ENCODE results near the gene ERP27. TPM values are rescaled to one million over a fixed set of nuclear protein-coding genes. Genes with fewer than 3 reads are reported as not detected.

ERP27 gene
- total RNA-seq, 1 experiment from 2014 or later, result 0.98 TPM

DNA sequence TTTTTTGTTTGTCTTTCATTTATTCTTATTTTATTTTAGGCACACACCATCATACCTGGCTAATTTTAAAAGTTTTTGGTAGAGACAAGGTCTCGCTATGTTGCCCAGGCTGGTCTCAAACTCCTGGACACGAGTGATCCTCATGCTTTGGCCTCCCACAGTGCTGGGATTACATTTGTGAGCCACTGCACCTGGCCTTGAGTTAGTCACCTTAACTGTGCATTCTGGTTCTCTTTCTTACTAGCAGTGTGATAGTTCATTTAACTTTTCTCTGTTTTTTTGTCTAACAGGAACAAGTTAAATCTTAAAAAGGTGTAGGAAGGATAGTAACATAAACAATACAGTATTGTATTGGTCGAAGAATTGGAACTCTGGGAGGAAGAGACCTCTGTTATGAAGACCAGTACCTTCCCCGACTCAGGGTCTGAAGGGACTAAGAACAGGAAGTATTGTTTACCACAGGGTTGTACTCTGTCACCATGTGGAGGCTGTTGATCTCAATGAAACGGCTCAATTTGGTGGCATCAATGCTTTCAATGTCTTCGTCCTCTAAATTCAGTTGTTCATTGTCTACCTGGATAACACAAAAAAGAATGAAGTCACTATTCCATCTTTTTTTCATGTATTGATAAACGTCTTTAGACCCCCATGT, 17.7 kb downstream of the ERP27 start:
- TF ChIP-seq CTCF (IDR thresholded peaks at IDR 0.05; ENCODE audit: insufficient read depth in 1 of 2, low read depth in 1 of 2, low read length in 1 of 2, severe bottlenecking in 1 of 2, unreplicated experiment in 1 of 2), result no peak
- BruUV-seq (replicated peaks), result no TSS peak
- H3K9me3 ChIP-seq, result no peaks in the 10 kb centered on the region
- ChIA-PET POLR2A (no interaction called here), CTCF (no interaction called here)
- Mint-ChIP-seq H3K4me1 (ENCODE audit: low read depth, unreplicated experiment) (no peaks in the 10 kb centered on the region), H3K27ac (ENCODE audit: unreplicated experiment) (no peak overlapping the region), H3K27me3 (ENCODE audit: insufficient read depth, unreplicated experiment) (no peaks in the 10 kb centered on the region), H3K36me3 (ENCODE audit: insufficient read depth, unreplicated experiment) (no peaks in the 10 kb centered on the region), H3K9me3 (ENCODE audit: unreplicated experiment) (no peaks in the 10 kb centered on the region), H3K4me3 (ENCODE audit: unreplicated experiment) (no peak overlapping the region)
- DNase-seq, result no peak
- H3K4me1 ChIP-seq, result no peaks in the 10 kb centered on the region
- no peak overlapping the region for H3K4me3 ChIP-seq (ENCODE audit: low read depth, low read length)
- H3K27me3 ChIP-seq (replicated peaks; ENCODE audit: control insufficient read depth, insufficient read depth, low read length), result no peaks in the 10 kb centered on the region
- intact Hi-C loops (cut with micrococcal nuclease; ENCODE audit: unreplicated experiment), result no loop called here
- no peaks in the 10 kb centered on the region for H3K36me3 ChIP-seq (ENCODE audit: control insufficient read depth, insufficient read depth, low read length)

GRCh38 chr12:14919455-14919854, 18.9 kb downstream of the ERP27 start:
- CTCF ChIA-PET, result no interaction called here
- DNase-seq, result no peak
- H3K4me1 Mint-ChIP-seq (ENCODE audit: low read depth, unreplicated experiment), result no peaks in the 10 kb centered on the region
- no peaks in the 10 kb centered on the region for H3K27me3 ChIP-seq (replicated peaks; ENCODE audit: control insufficient read depth, insufficient read depth, low read length)
- no peak for TF ChIP-seq CTCF (IDR thresholded peaks at IDR 0.05; ENCODE audit: insufficient read depth in 1 of 2, low read depth in 1 of 2, low read length in 1 of 2, severe bottlenecking in 1 of 2, unreplicated experiment in 1 of 2)
- no peak overlapping the region for H3K27ac Mint-ChIP-seq (ENCODE audit: unreplicated experiment)
- H3K4me3 Mint-ChIP-seq (ENCODE audit: unreplicated experiment), result no peak overlapping the region
- POLR2A ChIA-PET, result no interaction called here
- H3K9me3 Mint-ChIP-seq (ENCODE audit: unreplicated experiment), result no peaks in the 10 kb centered on the region
- H3K36me3 ChIP-seq (ENCODE audit: control insufficient read depth, insufficient read depth, low read length), result no peaks in the 10 kb centered on the region
- H3K4me3 ChIP-seq (ENCODE audit: low read depth, low read length), result no peak overlapping the region
- H3K4me1 ChIP-seq, result no peaks in the 10 kb centered on the region
- H3K9me3 ChIP-seq, result no peaks in the 10 kb centered on the region
- no TSS peak for BruUV-seq (replicated peaks)
- H3K36me3 Mint-ChIP-seq (ENCODE audit: insufficient read depth, unreplicated experiment), result no peaks in the 10 kb centered on the region
- intact Hi-C loops (cut with micrococcal nuclease; ENCODE audit: unreplicated experiment), result no loop called here
- no peaks in the 10 kb centered on the region for H3K27me3 Mint-ChIP-seq (ENCODE audit: insufficient read depth, unreplicated experiment)

DNA sequence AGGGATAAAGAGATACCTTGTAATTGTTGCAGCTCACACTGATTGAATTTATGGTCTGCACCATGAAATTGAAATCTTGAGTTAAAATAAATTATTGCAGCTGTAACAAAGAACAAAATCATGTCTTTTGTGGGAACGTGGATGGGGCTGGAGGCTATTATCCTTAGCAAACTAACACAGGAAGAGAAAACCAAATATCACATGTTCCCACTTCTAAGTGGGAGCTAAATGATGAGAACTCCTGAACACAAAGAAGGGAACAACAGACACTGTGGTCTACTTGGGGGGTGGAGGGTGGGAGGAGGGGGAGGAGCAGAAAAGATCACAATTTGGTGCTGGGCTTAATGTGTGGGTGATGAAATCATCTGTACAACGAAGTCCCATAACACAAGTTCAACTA, 22.6 kb downstream of the ERP27 start:
- TF ChIP-seq CTCF (IDR thresholded peaks at IDR 0.05; ENCODE audit: insufficient read depth in 1 of 2, low read depth in 1 of 2, low read length in 1 of 2, severe bottlenecking in 1 of 2, unreplicated experiment in 1 of 2), result no peak
- Histone ChIP-seq H3K4me1 (no peaks in the 10 kb centered on the region), H3K27me3 (replicated peaks; ENCODE audit: control insufficient read depth, insufficient read depth, low read length) (no peaks in the 10 kb centered on the region), H3K9me3 (no peaks in the 10 kb centered on the region), H3K4me3 (ENCODE audit: low read depth, low read length) (no peak overlapping the region), H3K36me3 (ENCODE audit: control insufficient read depth, insufficient read depth, low read length) (no peaks in the 10 kb centered on the region)
- CTCF ChIA-PET, result no interaction called here
- Mint-ChIP-seq H3K4me3 (ENCODE audit: unreplicated experiment) (no peak overlapping the region), H3K9me3 (ENCODE audit: unreplicated experiment) (no peaks in the 10 kb centered on the region), H3K4me1 (ENCODE audit: low read depth, unreplicated experiment) (no peaks in the 10 kb centered on the region), H3K27ac (ENCODE audit: unreplicated experiment) (no peak overlapping the region), H3K27me3 (ENCODE audit: insufficient read depth, unreplicated experiment) (no peaks in the 10 kb centered on the region), H3K36me3 (ENCODE audit: insufficient read depth, unreplicated experiment) (no peaks in the 10 kb centered on the region)
- BruUV-seq (replicated peaks), result no TSS peak
- no peak for DNase-seq
- intact Hi-C loops (cut with micrococcal nuclease; ENCODE audit: unreplicated experiment), result no loop called here
- POLR2A ChIA-PET, result no interaction called here
